HepG2 (cell line): ENCODE measurements around the gene SOAT2. TPM values are rescaled to one million over a fixed set of nuclear protein-coding genes. Genes with fewer than 3 reads are reported as not detected.

Experiments used
- AKAP8 ChIP-seq: sonication (generic); formaldehyde crosslinking; IDR thresholded peaks from 2 replicates; pipeline ENCODE4 v1.5.1; 2020; ENCODE audit warnings: mild to moderate bottlenecking, missing genetic modification reagents
- BORCS8-MEF2B ChIP-seq: sonication (generic); formaldehyde crosslinking; IDR thresholded peaks from 2 replicates; pipeline ENCODE4 v1.8.0; 2022; ENCODE audit warnings: mild to moderate bottlenecking, missing genetic modification reagents
- CBX5 ChIP-seq: sonication (generic); formaldehyde crosslinking; IDR thresholded peaks from 2 replicates; pipeline ENCODE4 v1.4.0; 2020; ENCODE audit warnings: missing genetic modification reagents, borderline replicate concordance
- CREB1 ChIP-seq, 2 experiments: fragments of 450-650 bp in 1 of 2; IDR thresholded peaks; 2 replicates each; pipeline ENCODE4 v1.6.1; 2016 to 2017; ENCODE audit warnings: control low read depth in 1 of 2, mild to moderate bottlenecking in 1 of 2, missing compliant biosample characterization in 1 of 2, missing genetic modification characterization in 1 of 2
- GATA4 ChIP-seq: sonication (generic); IDR thresholded peaks from 2 replicates; pipeline ENCODE4 v1.6.1; 2016; ENCODE audit warnings: antibody characterized with exemption, low read depth, borderline replicate concordance
- HNRNPK ChIP-seq: fragments of 200-400 bp; formaldehyde crosslinking; IDR thresholded peaks from 2 replicates; pipeline ENCODE4 v1.6.1; 2018; ENCODE audit warnings: low read length, low read depth, moderate library complexity, mild to moderate bottlenecking; ENCODE audit not compliant: poor library complexity, severe bottlenecking
- HNRNPUL1 ChIP-seq: fragments of 200-400 bp; formaldehyde crosslinking; IDR thresholded peaks from 2 replicates; pipeline ENCODE4 v1.6.1; 2017; ENCODE audit warnings: low read depth, mild to moderate bottlenecking, low read length, moderate library complexity
- MEIS1 ChIP-seq: sonication (generic); formaldehyde crosslinking; IDR thresholded peaks from 2 replicates; pipeline ENCODE4 v1.9.0; 2021; ENCODE audit warnings: mild to moderate bottlenecking, missing genetic modification reagents, moderate library complexity, borderline replicate concordance
- MIER3 ChIP-seq: IDR thresholded peaks from 2 replicates; pipeline ENCODE4 v1.6.1; 2016; ENCODE audit warnings: missing compliant biosample characterization, borderline replicate concordance
- NFAT5 ChIP-seq: sonication (generic); formaldehyde crosslinking; IDR thresholded peaks from 2 replicates; pipeline ENCODE4 v1.4.0; 2020; ENCODE audit warnings: missing genetic modification reagents
- NFRKB ChIP-seq: fragments of 450-650 bp; IDR thresholded peaks from 2 replicates; pipeline ENCODE4 v1.6.1; 2017
- NR2F2 ChIP-seq: IDR thresholded peaks from 2 replicates; pipeline ENCODE4 v1.6.1; 2012; ENCODE audit warnings: low read depth, inconsistent platforms, borderline replicate concordance
- NR2F6 ChIP-seq, 2 experiments: IDR thresholded peaks; 2 replicates each; pipeline ENCODE4 v1.6.1; 2016; ENCODE audit warnings: antibody characterized with exemption in 1 of 2, mild to moderate bottlenecking in 1 of 2
- PHF20 ChIP-seq: sonication (generic); formaldehyde crosslinking; IDR thresholded peaks from 2 replicates; pipeline ENCODE4 v1.5.0; 2020; ENCODE audit warnings: mild to moderate bottlenecking, missing genetic modification reagents
- PHF5A ChIP-seq: IDR thresholded peaks from one replicate; pipeline ENCODE4 v1.6.1; 2018; ENCODE audit warnings: low read depth, missing genetic modification reagents; ENCODE audit not compliant: unreplicated experiment
- TFDP1 ChIP-seq: IDR thresholded peaks from 2 replicates; pipeline ENCODE4 v1.6.1; 2016; ENCODE audit warnings: missing compliant biosample characterization, missing genetic modification reagents, borderline replicate concordance
- ZBTB38 ChIP-seq: sonication (generic); formaldehyde crosslinking; IDR thresholded peaks from 2 replicates; pipeline ENCODE4 v1.5.1; 2020; ENCODE audit warnings: mild to moderate bottlenecking, missing genetic modification reagents
- ZFP36L2 ChIP-seq: sonication (generic); formaldehyde crosslinking; IDR thresholded peaks from 2 replicates; pipeline ENCODE4 v1.4.0; 2020; ENCODE audit warnings: missing genetic modification reagents
- ZMYM2 ChIP-seq: sonication (generic); formaldehyde crosslinking; IDR thresholded peaks from 2 replicates; pipeline ENCODE4 v1.8.0; 2022; ENCODE audit warnings: mild to moderate bottlenecking, missing genetic modification reagents
- ZNF547 ChIP-seq: sonication (generic); formaldehyde crosslinking; IDR thresholded peaks from 2 replicates; pipeline ENCODE4 v1.5.1; 2020; ENCODE audit warnings: mild to moderate bottlenecking, missing genetic modification reagents
- ZNF879 ChIP-seq: sonication (generic); formaldehyde crosslinking; IDR thresholded peaks from 2 replicates; pipeline ENCODE4 v1.8.1; 2023; ENCODE audit warnings: missing genetic modification reagents
- polyA plus RNA-seq, 8 experiments: library from polyadenylated mRNA; depleted of rRNA in 3 of 8; stranded (reverse) in 7 of 8; unstranded in 1 of 8; fragments of >200 nt; fragmentation: Illumina TruSeq in 4 of 8; extraction: Trizol in 4 of 8; gene quantifications; 2 replicates each; pipeline versions ENCODE4 v1.2.1 to v1.2.3, GENCODE V29; 2011 to 2016; ENCODE audit warnings: low read depth in 4 of 8, missing spikeins in 1 of 8, mixed read lengths in 1 of 8; ENCODE audit not compliant: insufficient read depth in 1 of 8
- total RNA-seq, 5 experiments: library from RNA; depleted of rRNA; stranded (reverse); fragments of >200 nt; fragmentation: Illumina TruSeq; extraction: Trizol; gene quantifications; 2 replicates each; pipeline ENCODE4 v1.2.3, GENCODE V29; 2016; ENCODE audit warnings: low read depth in 1 of 5
- TF ChIP-seq, protein P1 (sequence below): sonication (generic); formaldehyde crosslinking; IDR thresholded peaks from 2 replicates; pipeline ENCODE4 v1.4.0; 2020; ENCODE audit warnings: missing genetic modification reagents

SOAT2 gene
- total and polyA plus RNA-seq, 2 of the 13 experiments (the other 11 are each of a cell fraction or from before 2014, with no cell fraction given): 14.9 to 108 TPM

GRCh38 chr12:53061404-53062010 lies 41.8 kb upstream of the SOAT2 start (continued):
- TF ChIP-seq NFAT5 (CRISPR knock-in tag): no peak
- no peak for TF ChIP-seq NFRKB
- TF ChIP-seq AKAP8 (CRISPR knock-in tag): no peak; the same call in 1 of the 2 replicates
- no peak for TF ChIP-seq BORCS8-MEF2B (CRISPR knock-in tag)
- no peak for TF ChIP-seq ZBTB38 (CRISPR knock-in tag)
- peak; percentile 47; the same call in 1 of the 2 replicates for TF ChIP-seq TFDP1 (CRISPR knock-in tag)
- no peak; the same call in 1 of the 2 replicates for TF ChIP-seq MIER3 (CRISPR knock-in tag)
- TF ChIP-seq ZNF879 (CRISPR knock-in tag): no peak
- TF ChIP-seq HNRNPK: no peak
- TF ChIP-seq ZMYM2: no peak
- no peak for TF ChIP-seq CREB1 (IDR thresholded peaks at IDR 0.05)
- no peak for TF ChIP-seq CREB1 (CRISPR knock-in tag; IDR thresholded peaks at IDR 0.05)
- TF ChIP-seq ZFP36L2 (CRISPR knock-in tag): no peak
- no peak for TF ChIP-seq PHF5A (CRISPR knock-in tag)
- peak; percentile 60 for TF ChIP-seq NR2F2
- peak; percentile 92; the same call in 1 of the 2 replicates for TF ChIP-seq MEIS1 (CRISPR knock-in tag)
- peak; percentile 51; the same call in 1 of the 2 replicates for TF ChIP-seq NR2F6 (IDR thresholded peaks at IDR 0.05)
- peak; percentile 61; the same call in 1 of the 2 replicates for TF ChIP-seq NR2F6 (CRISPR knock-in tag; IDR thresholded peaks at IDR 0.05)
- TF ChIP-seq GATA4: no peak
- no peak for TF ChIP-seq CBX5 (CRISPR knock-in tag)
- TF ChIP-seq HNRNPUL1: no peak
- no peak for TF ChIP-seq ZNF547
- TF ChIP-seq, protein P1, sequence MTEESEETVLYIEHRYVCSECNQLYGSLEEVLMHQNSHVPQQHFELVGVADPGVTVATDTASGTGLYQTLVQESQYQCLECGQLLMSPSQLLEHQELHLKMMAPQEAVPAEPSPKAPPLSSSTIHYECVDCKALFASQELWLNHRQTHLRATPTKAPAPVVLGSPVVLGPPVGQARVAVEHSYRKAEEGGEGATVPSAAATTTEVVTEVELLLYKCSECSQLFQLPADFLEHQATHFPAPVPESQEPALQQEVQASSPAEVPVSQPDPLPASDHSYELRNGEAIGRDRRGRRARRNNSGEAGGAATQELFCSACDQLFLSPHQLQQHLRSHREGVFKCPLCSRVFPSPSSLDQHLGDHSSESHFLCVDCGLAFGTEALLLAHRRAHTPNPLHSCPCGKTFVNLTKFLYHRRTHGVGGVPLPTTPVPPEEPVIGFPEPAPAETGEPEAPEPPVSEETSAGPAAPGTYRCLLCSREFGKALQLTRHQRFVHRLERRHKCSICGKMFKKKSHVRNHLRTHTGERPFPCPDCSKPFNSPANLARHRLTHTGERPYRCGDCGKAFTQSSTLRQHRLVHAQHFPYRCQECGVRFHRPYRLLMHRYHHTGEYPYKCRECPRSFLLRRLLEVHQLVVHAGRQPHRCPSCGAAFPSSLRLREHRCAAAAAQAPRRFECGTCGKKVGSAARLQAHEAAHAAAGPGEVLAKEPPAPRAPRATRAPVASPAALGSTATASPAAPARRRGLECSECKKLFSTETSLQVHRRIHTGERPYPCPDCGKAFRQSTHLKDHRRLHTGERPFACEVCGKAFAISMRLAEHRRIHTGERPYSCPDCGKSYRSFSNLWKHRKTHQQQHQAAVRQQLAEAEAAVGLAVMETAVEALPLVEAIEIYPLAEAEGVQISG (CRISPR knock-in tag): peak; percentile 60
- TF ChIP-seq PHF20 (CRISPR knock-in tag): no peak
